EL (cell line): ENCODE data around the gene RNF126.
"Not testable (repeated sequence)": the region's sequence is repeated elsewhere in the genome, so short reads cannot be mapped to it uniquely, and the experiment has no call there.

Source experiments
- DNase-seq: peaks from one replicate; pipeline ENCODE4 v3.0.0-alpha.2; 2016

The RNF126 gene

DNA sequence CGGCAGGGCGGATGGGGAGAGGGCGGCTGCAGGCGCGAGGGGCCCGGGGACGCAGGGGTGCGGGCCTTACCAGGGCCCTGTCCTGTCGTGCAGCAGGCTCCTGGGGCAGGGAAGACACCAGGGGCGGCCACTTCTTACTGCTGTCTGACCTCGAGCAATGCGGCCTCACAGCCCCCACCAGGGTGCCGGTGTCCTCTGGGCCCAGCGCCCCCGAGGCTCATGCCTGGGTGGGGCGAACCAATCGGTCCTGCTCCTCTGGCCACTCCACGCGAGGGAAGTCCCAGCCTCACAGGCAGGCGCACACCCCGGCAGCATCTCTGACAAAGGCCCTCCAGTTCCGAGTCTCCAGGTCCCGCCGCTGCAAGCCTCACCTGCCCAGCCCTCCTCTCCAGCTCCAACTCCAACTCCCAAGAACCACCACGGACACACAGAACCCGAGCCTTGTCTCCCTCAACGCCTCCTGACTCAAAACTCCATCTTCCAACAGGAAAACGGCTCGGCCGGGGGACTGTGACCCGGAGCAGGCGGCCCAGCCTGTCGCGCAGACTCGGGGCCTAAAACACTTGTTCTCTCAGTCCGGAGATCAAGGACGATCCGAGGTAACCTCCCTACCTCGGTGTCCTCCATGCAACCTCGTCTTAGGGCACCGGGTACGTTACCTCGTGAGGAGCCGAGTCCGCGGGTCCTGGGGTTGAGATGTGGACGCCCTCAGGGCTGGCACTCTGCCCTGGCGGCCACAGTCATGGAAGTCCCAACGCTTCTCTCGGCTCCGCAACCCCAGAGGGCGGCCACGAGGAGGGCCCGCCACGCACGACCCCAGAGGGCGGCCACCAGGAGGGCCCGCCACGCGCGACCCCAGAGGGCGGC lies 16.9 kb downstream of the RNF126 start:
- DNase-seq, result no peak

DNA sequence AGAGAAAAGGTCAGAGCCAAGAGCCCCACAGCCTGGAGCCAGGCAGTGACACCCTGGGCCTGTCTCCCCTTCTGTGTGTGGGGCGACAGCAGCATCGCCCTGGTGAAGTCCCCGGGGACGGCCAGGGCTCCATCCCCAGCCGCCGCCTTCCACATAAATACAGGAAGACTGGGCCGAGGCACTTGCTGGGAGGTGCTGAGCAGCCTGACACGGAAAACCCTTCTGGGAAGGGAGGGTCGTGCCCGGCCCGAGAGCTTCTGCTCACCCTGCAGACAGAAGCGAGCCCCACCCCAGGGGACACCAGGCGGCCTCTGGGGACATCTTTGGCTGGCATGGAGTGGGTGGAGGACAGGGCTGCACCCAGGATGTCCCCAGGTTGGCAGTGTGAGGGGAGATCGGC lies 18.2 kb downstream of the RNF126 start:
- no peak for DNase-seq

DNA sequence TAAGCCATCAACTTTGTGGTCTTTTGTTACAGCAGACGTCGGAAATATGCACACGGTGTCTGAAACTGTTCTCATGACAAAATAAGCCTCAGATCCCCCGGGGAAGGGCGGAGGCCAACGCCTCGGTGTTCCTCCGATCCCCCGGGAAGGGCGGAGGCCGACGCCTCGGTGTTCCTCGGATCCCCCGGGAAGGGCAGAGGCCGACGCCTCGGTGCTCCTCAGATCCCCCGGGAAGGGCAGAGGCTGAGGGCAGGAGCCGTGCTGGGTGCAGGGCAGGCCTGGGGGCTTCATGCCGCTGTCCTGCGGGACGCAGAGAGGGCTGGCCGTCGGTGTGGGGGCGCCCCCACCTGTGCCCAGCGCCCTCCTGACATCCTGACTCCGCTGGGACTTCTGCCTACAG lies 18.7 kb downstream of the RNF126 start:
- DNase-seq, result no peak

DNA sequence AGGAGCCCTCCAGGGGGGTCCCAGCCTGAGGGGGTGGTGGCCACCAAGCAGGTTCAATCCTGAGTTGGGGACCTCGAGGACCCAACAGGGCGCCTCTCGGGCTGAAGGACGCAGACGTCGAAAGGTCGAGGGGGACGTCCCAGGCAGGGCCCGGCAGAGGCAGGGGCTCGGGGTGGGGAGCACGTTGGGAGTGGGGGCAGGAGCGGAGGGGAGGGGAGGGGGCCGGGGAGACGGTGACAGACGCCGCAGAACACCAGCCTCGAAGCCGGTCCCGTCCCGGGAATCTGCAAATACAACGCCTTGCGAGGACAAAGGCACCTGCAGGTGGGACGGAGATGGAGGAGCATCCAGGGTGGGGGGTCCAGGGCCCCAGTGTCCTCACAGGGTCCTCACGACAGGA lies 19.3 kb downstream of the RNF126 start:
- no peak for DNase-seq

DNA sequence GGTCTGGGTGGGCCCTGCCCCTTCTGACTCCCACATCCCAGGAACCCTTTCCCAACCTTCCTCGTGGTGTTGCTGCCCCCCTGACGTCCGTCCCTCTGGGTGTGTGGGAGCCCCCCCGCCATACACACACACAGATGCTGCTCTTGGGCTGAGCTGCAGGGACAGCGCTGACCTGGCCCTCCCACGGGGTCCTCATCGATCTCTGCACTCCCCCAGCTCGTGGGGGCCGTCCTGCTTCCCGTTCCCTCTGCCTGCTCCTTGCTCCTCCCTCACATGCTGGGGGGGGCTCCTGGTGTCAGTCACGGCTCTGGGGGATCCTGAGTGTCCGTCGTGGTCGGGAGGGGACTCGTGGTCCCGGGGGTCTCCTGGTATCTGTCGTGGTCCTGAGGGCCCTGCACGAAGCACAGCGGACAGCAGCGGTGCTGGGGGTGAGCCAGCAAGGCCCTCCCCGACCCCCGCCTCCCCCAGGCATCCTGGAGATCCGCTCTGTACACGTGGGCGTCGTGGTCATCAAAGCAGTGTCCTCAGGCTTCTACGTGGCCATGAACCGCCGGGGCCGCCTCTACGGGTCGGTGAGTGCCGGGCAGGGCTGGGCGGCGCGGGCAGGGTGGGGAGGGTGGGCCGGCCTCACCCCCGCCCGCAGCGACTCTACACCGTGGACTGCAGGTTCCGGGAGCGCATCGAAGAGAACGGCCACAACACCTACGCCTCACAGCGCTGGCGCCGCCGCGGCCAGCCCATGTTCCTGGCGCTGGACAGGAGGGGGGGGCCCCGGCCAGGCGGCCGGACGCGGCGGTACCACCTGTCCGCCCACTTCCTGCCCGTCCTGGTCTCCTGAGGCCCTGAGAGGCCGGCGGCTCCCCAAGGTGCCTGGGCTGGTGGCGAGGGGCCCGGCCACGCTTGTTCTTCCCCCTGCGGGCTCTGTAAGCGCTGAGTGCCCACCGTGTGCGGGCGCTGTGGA lies 20.0 kb downstream of the RNF126 start:
- no peak for DNase-seq

DNA sequence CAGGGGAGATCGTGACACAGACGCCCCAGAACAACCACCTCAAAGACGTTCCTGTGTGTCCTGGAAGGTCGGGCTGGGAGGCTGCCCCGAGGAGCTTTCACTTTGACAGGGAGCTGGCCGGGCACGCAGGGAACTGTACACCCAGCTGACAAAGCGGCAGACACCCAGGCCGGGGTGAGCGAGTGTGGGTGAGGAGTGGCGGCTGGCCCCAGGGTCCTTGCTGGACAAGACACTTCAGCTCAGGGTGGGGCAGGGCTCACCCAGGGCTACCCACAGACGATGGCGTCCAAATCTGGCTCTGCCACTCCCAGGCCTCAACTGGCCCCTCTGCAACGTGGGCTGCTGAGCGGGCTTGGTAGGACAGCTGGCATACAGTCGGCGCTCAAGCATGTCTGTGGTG lies 21.3 kb downstream of the RNF126 start:
- no peak for DNase-seq

DNA sequence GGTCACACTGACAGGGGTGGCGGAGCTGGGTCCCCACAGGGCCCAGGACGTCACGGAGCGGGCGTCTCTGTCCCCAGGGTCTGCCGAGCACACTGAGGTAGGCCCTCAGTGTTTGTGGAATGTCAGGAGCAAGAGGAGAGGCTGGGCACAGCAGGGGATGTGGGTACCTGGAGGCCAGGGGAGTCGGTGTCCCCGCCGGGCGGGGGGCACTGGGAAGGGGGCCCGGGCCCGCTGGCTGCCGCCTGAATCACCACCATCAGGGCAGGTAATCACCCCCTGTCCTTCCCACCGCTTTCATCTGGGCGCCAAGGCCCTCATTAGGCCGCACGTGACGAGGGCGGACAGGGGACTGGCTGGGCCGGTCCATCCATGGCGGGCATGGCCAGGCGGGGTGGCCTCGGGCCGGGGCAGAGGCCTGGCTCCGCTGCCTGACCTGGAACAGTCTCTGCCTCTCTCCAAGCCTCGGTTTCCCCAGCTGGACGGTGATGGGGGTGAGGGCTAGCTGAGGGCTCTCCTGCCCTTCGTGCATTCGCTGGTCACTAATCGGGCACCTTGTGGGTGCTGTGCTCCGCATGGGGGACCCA lies 22.3 kb downstream of the RNF126 start:
- DNase-seq, result no peak

DNA sequence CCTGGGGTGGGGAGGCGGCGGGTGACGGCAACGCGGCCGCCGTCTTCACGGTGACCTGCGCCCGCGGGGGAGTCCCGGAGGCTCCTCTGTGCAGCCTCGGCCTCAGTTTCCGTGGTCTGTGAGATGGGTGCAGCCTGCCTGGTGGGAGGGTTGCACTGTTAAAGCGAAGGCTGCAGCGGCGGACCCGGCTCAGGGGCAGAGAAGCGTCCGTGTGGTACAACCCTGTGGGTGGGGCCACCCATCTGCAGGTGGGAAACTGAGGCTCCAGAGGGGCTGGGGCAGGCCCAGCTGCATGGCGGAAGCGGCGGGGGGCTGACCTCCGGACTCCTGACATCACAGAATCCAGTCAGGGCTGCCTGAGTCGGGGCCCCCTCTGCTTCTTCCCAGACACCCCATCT lies 22.9 kb downstream of the RNF126 start:
- no peak for DNase-seq

DNA sequence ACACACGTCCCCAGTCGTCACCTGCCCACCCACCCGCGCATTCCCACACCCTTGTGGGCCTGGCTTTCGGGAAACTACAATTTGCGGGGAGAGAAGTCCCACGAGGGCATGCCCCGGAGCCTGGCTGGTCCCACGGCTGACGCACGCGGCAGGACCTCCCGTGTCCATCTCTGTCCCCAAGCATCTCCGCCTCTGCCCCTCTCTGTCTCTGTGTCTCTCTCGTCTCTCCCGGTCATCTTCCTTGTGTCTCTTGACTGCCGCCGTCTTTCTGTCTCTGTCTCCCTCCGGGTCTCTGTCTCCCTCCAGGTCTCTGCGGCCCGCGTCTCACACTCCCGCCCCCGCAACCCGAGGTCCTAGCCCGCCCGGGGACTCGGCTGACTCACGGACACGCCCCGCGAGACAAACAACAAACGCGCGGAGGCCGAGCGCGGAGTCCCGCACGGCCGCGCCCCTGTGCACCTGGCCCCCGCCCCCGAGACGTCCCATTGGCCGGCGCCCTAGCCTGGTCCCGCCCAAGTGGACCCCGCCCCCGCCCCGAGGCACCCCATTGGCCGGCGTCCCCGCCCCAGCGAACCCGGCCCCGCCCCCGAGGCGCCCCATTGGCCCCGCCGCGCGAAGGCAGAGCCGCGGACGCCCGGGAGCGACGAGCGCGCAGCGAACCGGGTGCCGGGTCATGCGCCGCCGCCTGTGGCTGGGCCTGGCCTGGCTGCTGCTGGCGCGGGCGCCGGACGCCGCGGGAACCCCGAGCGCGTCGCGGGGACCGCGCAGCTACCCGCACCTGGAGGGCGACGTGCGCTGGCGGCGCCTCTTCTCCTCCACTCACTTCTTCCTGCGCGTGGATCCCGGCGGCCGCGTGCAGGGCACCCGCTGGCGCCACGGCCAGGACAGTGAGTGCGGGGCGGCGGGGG lies 23.5 kb downstream of the RNF126 start, which contains the start of gene FGF22:
TSS of gene FGF22 (plus strand) at position 627 of the 908 bp plus-strand sequence. CDS start at position 674, 47 bp downstream.
- DNase-seq, result peak; percentile 89

DNA sequence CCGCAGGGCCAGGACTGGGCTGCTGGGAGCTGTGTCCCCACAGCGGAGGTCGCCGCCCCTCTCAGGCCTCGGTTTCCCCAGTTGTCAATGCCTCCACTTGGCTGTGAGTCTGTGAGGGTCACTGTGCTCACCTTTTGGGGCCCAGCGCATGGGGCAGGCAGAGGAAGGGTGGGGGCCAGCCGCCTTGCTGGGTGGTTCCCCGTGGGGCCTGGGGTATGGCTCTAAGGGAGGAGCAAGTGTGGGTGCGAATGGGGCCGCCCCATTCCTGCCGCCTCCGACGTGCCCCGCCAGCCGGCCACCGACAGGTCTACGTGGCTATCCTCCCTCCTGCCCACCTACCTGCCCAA lies 24.1 kb downstream of the RNF126 start:
- DNase-seq, result no peak

DNA sequence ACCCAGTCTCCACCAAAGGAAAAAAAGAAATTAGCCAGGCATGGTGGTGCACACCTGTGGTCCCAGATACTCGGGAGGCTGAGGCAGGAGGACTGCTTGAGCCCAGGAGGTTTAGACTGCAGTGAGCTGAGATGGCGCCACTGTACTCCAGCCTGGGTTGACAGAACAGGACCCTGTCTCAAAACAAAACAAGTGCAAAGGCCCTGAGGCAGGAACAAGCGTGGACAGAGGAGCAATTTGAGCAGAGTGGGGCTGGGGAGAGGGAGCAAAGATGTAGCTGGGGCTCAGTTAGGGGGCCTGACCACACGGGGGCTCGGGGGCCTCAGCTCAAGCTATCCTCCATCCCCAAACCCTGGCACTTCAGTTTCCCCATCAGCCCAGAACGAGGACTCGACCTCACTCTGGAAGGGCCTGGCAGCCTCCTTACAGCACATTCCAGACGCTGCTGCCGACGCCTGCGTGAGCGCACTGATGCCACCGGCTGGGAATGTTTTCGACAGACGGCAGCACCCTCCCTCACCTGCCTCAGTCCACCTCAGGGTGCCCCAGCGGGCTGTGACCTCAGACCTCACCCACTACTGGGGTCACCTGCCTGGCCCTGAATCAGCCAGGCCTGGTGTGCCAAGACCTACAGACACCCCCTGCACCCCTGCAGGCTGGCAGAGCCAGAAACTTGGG lies 27.9 kb downstream of the RNF126 start:
- no peak for DNase-seq

DNA sequence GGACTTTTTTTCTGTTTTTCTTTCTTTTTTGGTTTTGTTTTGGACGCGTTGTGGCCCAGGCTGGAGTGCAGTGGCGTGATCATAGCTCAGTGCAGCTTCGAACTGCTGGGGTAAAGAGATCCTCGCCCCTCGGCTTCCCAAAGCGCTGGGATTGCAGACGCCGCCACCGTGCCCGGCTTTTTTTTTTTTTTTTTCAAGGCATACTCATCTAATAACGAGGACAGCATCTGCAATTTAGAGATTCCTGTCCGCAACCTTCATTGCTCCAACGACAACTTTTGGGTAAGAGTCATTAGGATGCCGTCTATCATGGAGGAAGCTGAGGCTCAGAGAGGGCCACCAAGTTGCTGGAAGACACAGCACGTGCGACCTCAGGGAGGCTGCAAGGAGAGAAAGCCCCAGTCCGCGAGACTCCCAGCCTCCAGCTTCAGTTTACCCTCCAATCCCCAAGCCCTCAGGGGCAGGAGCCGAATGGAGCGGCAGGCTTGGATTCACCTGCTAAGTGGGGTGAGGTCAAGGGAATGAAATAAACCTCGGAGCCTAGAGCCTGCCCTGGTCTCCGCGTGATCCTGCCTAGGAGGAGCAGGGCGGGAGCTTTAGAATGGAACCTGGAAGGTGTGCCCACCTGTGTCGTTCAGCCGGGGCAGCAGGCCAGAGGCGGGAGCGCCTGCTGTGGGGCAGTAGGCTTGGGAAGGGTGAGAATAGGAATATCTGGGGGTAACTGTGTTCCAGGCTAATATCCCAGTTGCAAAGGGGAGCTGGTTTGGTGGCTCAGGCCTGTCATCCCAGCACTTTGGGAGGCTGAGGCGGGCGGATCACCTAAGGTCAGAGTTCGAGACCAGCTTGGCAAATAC lies 29.0 kb downstream of the RNF126 start:
- DNase-seq, result no peak

DNA sequence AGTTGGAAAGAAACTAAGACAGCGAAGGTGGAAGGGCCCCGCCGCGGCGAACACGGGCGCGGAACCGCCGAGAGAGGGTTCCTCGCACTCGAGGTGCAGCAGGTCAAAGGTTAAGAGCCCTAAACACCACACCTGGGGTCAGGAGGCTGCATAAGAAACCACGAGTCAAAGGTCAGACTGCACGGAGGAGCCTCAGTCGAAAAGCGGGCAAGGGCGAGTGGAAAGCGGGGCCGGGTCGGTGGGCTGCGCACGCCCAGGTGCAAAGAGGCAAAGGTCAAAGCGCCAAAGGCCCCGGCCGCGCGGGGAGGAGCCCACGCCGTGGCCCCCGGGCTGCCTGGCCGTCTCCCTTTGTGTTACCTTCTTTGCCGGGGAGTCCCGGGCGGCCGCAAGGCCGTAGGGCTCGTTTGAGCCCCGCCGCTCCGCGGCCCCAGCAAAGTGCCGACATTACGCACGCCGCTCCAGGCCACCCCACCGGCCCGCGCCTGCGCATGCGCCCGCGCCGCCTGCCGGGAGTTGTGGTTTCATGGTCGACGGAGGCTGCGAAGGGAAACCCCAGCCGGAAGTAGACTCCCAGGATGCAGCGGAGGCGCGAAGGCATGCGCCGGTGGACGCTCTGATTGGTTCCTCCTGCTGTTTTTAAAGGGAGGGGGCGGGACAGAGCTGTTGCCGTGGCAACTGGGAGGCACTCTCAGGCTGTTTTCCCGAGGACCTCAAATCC lies 29.8 kb downstream of the RNF126 start, which contains the start of gene POLRMT:
TSS of gene POLRMT (minus strand) at position 470 of the 718 bp plus-strand sequence. CDS start at position 445, 25 bp downstream.
- peak; percentile 99 for DNase-seq

DNA sequence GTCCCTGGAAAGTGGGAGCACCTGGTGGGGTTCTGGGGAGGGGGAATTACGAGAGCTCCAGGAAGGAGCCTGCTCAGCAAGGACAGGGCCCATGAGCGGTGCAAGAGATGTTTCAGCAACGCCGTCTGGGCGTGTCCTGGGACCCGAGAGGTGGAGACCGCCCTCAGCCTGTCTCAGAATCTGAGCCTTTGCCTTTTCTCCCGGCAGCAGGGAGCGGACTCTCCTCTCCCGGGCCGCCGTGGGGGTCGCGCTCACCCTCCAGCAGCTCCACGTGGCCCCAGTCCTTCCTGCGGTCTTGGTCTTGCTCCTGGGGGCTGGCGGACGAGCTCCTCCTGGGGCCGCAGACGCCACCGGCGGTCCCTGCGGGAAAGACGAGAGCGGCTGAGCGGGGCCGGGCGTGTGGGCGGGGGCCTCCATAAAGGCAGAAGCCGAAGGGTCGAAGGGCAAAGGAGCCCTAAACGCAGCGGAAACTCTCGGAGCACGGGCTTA lies 30.4 kb downstream of the RNF126 start:
- DNase-seq, result peak; percentile 70

DNA sequence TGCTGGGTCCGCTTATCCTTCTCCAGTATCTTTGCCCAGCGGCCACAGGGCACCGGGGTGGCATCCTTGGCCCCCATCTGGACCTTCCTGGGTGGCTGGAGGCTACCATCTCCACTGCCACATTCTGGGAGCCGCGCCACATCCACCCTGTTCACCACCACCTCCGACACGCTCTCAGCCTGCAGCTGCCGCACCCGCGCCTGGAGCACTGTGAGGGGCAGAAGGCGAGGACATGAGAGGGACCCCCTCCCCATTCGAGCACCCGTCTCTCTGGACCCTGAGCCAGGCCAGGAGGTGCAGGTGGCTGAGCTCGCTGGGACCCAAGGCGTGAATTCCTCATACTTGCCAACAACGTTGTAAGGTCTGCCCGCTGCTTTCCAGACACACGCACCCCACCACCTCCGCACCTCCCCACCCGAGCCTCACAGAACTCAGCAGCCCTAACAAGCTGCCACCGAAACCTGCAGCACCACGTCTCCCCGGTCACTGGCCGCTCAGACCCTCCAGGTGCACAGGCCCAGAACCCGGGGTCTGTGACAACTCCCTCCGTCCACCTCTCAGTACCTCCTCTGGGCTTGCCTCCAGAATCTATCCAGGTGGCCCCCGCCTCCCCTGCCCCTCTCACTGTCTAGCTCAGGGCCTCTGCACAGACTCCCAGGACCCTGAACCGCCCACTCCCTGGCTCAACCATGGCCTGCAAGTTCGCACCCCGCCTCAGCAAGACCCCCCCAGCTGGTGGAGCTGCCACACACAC lies 32.9 kb downstream of the RNF126 start:
- no peak for DNase-seq

DNA sequence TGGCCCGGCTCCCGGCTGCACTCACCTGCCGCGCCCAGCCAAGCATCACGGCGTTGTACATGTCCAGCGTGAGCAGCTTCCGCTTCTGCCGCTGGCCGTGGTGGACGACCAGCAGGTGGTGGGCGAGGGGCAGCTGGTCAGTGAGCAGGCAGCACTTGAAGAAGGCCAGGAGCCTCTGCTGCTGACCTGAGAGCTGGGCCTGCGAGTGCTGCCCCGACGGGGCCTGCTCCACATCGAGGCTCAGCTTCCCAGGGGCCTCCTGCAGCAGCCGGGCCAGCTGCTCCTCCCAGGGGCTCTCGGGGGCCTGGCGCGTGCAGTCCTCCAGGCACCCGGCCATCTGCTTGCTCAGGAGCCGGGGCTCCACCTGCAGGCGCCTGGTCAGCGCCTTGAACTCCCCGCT lies 33.5 kb downstream of the RNF126 start:
- DNase-seq, result not testable (repeated sequence)

DNA sequence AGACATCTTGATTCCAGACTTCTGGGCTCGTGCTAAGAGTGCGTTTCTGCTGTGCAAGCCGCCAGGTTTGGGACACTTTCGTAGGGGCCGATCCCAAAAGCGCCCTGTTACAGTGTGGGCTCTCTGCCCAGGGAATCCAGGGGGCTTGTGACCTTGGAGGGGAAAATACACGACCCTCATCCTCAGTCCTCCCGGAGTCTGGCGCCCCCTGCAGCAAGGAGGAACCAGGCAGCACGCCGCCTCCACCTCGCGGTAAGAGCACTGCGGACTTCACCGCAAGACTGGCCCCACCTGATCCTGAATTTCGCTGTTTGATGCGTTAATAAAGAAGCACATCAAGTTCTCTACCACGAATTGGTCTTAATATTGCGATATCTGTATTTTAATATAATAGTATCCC lies 34.8 kb downstream of the RNF126 start:
- no peak for DNase-seq

DNA sequence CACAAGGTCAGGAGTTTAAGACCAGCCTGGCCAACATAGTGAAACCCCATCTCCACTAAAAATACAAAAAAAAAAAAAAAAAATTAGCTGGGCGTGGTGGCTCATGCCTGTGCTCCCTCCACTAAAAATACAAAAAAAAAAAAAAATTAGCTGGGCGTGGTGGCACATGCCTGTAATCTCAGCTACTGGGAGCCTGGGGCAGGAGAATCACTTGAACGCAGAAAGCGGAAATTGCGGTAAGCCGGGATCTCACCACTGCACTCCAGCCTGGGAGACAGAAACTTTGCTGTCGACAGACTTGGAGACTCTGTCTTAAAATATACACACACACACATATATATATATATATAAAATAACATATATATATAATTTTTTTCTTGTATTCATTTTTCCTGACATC lies 36.4 kb downstream of the RNF126 start:
- DNase-seq, result not testable (repeated sequence)

DNA sequence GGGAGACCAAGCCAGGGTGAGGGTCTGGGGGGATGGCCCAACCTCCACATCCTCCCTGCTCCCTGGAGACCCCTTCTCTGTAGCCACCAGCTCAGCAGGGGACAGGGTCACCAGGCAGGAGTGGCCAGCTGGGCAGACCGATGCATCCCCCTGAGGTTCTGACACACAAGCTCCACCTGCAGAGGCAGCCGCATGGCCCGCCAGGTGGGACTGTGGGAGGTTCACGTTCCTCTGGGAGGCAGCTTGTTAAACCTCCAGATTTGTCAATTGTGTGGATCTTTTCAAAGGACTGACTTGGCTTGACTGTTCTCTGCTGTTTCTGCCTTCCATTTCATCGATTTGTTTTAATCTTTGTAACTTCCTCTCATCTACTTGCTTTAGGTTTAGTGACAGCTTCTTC lies 37.8 kb downstream of the RNF126 start:
- no peak for DNase-seq
